HG03066 (cell line): ENCODE results near the gene SESTD1.

Experiments
- ATAC-seq: cut with Tn5 transposase; IDR thresholded peaks from one replicate; pipeline ENCODE4 v1.9.1; 2021; ENCODE audit warnings: low read depth; ENCODE audit not compliant: unreplicated experiment

Gene SESTD1

DNA sequence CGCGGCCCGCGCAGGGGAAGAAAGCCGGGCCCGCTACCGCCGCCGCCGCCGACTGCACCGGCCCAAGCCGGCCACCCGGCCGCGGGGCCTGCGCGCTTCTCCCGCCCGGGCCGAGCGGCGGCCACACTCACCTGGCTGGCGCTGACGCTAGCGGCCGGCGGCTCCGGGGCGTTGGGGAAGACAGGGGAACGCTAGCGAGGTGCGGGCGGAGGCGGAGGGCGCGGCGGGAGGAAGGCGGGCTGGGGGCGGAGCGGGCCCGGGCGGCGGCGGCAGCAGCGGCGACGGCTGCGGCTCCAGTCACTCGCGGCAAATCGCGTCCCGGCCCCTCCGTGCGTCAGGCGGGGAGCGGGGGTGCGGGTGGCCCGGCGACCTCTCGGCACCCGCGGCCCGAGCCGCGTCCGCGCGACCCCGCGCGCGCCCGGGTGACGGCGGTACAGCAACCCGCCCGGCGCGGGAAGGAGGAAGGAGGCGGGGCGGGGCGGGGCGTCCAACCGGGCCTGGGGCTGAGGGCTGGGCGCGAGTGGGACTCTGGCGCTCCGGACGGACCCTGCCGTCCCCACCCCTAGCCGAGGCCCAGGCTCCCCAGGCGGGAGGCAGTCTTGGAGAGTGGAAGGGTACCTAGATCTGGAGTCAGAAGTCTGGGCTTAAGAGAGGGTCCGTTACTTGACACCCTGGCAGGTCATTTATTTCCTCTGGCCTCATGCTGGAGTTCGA is at the start of gene SESTD1:
SESTD1 (minus strand) TSS at position 465 of the 714 bp plus-strand sequence. CDS start 72,991 bp downstream, outside the sequence.
- peak; percentile 69 for ATAC-seq

DNA sequence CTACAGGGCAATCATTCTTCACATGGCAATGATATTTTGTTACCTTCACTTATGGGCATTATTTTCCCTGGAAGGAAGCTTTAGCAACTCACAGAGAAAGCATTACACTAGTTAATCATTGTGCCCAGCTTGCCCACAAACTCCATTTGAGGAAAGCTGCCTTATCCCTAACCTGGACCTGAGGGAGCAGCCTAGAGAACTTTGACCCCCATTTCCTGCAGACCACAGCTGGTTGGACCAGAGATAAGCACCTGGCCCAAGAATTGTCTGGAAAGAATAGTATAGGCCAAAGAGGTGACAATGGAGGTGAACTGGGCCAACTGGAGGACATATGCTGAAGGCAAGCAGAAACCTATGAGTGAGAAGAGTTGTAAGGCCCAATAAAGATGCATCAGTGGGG is 48.4 kb upstream of the SESTD1 start:
- ATAC-seq, result no peak

- no peak for ATAC-seq
Measured at GRCh38 chr2:179311101-179311500, 46.5 kb upstream of the SESTD1 start.

DNA sequence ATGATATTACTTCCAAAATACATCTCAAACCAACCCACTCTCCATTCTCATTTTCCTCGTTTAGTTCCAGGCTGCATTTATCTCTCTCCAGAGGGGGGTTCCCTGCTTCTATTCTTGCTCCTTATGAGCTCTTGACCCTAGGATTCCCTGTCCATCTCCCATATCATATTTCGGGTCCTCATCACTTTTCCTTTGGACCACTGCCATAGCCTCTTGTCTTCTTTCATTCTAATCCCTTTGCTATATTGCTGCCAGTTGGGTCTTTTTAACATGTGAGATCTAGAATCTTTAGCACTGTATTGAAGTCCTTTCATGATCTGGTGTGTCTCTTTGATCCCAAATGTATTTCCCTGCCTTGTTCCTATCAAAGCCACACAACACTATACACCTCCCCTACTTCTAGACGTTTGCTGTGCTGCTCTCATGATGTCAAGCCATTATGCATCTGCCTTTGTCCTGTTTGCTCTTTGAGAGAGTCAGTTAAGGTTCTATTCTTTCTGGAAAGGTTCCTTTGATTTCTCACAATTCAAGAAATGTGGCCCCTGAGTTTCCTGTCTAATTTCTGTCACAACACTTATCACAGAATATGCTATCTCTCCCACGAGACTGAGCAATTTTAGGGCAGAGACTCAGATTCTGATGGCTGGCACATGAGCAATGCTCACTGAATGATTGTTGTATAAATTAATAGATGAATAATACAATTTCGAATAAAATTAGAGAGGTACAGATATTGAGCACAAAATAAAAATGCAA is 43.2 kb upstream of the SESTD1 start:
- no peak for ATAC-seq

DNA sequence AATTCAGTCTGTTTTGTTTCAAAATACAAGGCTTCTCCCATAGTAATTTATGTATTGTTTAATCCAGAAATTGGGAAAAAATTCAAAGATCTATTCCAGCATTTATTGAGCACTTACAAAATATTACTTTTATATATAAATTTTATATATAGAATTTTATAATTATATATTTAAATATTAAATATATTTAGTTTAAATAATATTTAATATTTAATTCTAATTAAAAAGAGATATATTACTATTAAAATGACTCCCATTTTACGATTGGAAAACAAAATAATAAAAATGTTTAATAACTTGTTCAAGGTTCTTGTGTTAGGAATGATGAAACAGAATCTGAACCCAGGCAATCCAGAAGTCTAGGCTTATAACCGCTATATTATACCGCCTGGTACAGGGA is 40.5 kb upstream of the SESTD1 start:
- no peak for ATAC-seq

DNA sequence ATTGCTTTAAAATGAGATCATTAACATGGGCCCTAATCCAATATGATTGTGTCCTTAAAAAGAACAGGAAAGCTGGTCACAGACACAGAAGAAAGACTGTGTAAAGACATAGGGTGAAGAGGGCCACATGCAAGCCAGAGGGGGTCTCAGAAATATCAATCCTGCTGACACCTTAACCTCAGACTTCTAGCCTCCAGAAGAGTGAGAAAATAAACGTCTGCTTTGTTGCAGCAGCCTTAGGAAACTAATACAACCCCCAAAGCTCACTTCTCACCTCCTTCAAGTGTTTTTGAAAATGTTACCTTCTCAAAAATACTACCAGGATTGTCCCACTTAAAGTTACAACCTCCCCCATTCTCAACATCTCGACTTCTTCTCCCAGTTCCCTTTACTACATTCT is 39.8 kb upstream of the SESTD1 start:
- no peak for ATAC-seq

DNA sequence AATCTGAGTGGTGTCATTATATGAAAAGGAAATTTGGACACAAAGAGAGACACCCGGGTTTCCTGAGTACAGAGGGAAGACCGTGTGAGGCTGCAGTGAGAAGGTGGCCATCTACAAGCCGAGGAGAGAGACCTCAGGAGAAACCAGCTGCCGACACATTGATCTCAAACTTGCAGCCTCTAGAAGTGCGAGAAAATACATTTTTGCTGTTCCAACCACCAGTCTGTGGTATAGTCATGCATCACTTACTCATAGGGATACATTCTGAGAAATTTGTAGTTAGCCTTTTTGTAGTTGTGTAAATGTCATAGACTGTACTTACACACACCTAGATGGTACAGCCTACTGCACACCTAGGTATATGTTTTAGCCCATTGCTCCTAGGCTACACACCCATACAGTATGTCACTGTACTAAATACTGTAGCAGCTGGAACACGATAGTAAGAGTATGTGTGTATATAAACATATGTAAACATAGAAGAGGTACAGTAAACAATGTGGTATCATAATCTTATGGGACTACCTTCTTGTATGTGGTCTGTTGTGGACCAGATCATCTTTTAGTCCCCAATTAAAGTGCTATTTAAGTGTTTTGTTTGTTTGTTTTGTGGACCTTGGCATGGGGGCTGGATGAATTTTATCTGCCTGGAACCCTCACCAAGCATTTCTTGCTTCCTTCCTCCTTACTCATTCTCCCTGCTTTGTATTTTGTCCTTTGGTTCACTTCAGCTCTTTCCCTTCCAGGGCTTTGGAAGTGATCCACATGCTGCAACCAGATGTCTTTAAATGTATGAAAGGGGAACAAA is 38.3 kb upstream of the SESTD1 start:
- ATAC-seq, result no peak

GRCh38 chr2:179302149-179302548 is 37.5 kb upstream of the SESTD1 start:
- ATAC-seq, result no peak

- no peak for ATAC-seq
Measured at GRCh38 chr2:179298666-179299065, 34.0 kb upstream of the SESTD1 start.

- ATAC-seq, result no peak
Measured at GRCh38 chr2:179297927-179298326, 33.3 kb upstream of the SESTD1 start.

DNA sequence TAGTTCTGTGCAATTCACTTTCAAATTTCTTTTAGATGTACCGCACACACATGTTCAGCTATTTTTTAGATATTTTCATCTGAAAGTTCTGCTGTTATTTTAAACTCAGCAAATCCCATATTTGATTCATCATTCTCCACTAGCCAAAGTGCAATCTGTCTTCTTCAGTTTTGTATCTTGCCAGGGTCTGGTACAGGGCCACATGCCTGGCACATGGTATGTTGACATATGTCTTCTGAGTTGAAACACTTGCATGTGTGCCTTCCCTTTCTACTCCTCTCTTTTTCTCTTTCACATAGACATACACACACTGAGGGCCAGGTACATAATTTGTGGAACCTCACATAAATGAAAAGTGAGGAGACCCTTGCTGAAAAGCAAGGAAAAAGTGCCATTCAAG is 25.7 kb upstream of the SESTD1 start:
- no peak for ATAC-seq

DNA sequence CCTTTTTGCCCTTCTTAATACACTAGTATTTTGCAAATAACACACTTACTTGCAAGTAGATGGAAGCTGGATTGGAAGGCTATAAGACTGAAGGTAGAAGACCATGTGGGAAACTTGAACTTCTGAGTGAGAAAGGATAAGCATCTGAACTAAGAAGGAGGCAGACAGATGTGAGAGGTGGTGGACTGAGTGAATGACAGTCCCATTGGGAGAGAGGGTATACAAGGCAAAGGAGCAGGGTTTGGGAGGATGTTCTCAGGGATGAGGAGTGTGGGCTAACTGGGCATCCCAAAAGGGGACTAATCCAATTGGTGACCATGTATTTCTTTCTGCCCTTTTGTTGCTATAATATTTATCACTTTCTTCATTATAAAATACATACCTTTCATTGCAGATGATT is 20.4 kb upstream of the SESTD1 start:
- ATAC-seq, result no peak

DNA sequence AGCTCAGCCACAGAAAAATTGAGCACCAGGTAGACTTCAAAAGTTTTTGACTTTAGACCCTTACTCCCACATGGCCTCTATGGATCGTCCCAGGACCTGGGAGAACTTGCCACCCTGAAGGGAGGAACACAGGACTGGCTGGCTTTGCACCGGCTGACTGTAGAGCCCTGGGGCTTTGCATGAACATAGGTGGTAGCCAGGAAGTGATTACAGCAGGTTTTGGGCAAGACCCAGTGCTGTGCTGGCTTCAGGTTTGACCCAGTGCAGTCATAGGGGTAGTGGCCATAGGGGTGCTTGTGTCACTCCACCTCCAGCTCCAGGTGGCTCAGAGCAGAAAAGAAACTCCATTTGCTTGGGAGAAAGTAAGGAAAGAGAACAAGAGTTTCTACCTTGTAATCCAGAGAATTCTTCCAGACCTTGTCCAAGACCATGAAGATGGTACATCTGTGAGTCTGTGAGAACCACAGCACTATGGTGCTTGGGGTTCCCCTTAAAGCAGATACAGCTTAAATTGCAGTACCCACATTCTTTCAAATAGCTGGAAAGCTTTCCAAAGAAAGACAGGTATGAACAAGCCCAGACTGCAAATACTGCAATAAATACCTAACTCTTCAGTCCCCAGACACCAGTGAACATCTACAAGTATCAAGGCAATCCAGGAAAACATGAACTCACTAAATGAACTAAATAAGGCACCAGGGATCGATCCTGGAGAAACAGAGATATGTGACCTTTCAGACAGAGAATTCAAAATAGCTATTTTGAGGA is 13.0 kb upstream of the SESTD1 start:
- no peak for ATAC-seq

- no peak for ATAC-seq
Measured at GRCh38 chr2:179275253-179276012, 10.8 kb upstream of the SESTD1 start.

DNA sequence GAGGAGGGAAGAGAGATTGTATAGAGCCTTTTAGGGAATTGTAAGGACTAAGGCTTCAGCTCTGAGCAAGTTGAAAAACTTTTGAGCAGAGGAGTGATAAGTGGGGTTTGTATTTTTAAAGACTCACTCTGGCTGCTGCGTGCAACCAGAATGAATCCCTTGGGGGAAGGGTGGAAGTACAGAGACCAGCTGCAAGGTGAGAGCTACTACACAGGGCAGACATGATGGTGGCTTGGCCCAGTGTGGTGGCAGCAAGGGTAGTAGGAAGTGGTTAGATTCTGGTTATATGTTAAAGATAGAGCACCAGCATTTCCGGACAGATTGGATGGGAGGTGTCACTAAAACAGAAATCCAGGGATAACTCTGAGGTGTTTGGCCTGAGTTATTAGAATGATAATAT is 10.1 kb upstream of the SESTD1 start:
- peak; percentile 88 for ATAC-seq

- ATAC-seq, result no peak
Measured at GRCh38 chr2:179273461-179273962, 8.9 kb upstream of the SESTD1 start.

GRCh38 chr2:179272406-179273192 is 8.0 kb upstream of the SESTD1 start:
- ATAC-seq, result no peak

DNA sequence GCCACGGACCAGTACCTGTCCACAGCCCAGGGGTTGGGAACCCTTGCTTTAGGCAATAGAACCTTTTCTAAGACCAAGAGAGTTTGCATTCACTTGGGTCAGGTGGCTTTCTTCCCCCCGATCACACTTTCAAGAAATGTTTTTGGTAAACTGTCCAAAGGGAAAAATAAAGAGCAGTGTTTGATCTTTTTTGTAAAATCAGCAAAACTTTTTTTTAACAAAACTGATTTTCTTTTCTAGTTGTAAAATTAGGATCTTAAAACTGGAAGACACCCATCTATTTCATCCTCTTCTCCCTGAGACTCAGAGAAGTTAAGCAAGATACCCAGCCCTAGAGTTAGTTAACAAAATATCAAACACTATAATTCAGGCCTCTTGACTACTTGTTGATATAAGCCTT is 6.1 kb upstream of the SESTD1 start:
- ATAC-seq, result no peak
